GM12872 (cell line): ENCODE results near the gene HIVEP2.

ENCODE experiments used
- TF ChIP-seq, protein P1 (sequence below): IDR thresholded peaks from 3 replicates; pipeline ENCODE4 v1.5.1; 2011; ENCODE audit warnings: low read depth, mild to moderate bottlenecking, low read length, moderate library complexity; ENCODE audit not compliant: insufficient read depth

HIVEP2 gene

DNA sequence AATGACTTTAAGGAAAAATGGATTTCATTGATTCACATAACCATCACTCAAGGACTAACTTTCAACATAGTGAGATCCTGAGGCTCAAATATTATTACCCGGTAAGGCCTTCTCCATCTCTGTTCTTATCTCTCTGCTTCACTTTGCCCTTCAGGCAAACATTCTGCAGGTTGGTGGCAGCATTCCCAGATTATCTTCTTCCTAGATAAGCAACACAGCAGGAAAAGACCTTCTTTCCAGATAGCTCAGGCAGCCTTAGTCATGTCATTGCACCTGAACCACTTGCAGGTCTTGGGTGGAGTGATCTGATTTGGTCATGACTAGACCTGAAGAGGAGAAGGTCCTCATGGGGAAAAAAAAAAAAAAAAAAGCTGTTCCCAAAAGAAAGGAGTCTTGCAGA, 5.3 kb upstream of the HIVEP2 start:
- TF ChIP-seq, protein P1, sequence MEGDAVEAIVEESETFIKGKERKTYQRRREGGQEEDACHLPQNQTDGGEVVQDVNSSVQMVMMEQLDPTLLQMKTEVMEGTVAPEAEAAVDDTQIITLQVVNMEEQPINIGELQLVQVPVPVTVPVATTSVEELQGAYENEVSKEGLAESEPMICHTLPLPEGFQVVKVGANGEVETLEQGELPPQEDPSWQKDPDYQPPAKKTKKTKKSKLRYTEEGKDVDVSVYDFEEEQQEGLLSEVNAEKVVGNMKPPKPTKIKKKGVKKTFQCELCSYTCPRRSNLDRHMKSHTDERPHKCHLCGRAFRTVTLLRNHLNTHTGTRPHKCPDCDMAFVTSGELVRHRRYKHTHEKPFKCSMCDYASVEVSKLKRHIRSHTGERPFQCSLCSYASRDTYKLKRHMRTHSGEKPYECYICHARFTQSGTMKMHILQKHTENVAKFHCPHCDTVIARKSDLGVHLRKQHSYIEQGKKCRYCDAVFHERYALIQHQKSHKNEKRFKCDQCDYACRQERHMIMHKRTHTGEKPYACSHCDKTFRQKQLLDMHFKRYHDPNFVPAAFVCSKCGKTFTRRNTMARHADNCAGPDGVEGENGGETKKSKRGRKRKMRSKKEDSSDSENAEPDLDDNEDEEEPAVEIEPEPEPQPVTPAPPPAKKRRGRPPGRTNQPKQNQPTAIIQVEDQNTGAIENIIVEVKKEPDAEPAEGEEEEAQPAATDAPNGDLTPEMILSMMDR, result no peak

GRCh38 chr6:142947714-142948480, 2.9 kb upstream of the HIVEP2 start:
- TF ChIP-seq, protein P1, result no peak

- TF ChIP-seq, protein P1, result no peak
Measured at GRCh38 chr6:142946924-142947713, 2.1 kb upstream of the HIVEP2 start.

- TF ChIP-seq, protein P1, result no peak
Measured at GRCh38 chr6:142946181-142946923, 1.4 kb upstream of the HIVEP2 start.

DNA sequence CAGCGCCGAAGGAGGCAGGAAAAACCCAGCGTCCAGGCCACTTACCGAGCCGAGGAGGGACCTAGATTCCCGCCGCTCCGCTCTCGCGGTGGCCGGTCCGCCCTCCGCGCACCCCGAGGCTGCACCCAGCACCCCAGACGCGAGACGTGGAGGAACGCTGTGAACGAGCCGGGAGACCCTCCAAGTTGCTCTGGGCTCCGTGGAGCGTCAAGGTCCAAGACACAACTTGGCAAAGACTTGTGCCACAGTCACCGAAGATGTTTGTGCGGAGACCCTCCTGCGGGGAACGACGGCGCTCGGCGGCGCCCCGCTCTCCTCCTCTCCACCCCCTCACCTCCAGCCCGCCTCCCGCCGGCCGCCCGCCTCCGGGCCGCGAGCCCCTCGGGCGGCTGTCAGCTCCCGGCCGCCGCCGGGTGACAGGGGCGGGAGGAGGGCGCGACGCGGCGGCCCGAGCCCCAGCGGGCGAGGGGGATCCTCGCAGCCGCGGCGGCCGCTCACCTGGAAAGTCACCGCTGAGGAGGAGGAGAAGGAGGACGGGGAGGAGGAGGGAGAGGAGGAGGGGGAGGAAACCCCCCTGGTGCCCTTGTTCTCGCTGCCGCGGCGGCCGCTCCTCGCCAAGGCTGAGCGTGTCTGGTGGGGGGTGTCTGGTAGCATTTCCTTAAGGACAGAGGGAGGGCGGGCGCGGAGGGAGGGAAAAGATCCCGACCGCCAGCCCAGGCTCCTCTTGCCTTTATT, 637 bp upstream of the HIVEP2 start:
- TF ChIP-seq, protein P1, result no peak

- TF ChIP-seq, protein P1, result no peak
Measured at GRCh38 chr6:142944124-142945048, 590 bp downstream of the HIVEP2 start.
